K562 (cell line): ENCODE data around the gene TXLNG.

ENCODE experiments used
- CBFB ChIP-seq: sonication (generic); formaldehyde crosslinking; IDR thresholded peaks from 2 replicates; pipeline ENCODE4 v1.4.0; 2020; ENCODE audit warnings: mild to moderate bottlenecking, missing genetic modification reagents
- RAD51 ChIP-seq: fragments of 450-650 bp; IDR thresholded peaks from 2 replicates; pipeline ENCODE4 v1.7.1; 2016; ENCODE audit warnings: low read depth, mild to moderate bottlenecking, borderline replicate concordance

DNA sequence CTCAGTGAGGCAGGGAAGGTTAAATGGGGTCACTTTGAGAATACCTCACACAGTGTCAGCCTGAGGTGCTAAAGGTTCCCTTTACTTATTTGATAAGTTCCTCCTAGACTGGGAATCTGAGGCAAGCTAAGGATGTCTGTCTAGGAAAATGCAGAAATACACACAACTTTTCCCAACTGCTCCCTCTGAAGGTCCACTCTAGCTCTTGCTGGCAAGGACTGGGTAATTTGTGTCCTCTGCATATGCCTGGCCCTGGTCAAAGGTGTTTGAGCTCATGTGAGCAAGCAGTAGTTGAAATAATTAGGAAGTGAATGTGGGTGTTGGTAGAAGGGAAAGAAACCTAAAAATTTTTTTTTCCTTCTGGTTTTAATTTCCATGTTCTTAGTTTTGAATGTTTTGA, 21.3 kb downstream of the TXLNG start:
- TF ChIP-seq RAD51 (no peak), CBFB (CRISPR knock-in tag) (no peak)
